ENCODE measurements around the gene OGFOD3.
"Not testable (repeated sequence)": the region's sequence is repeated elsewhere in the genome, so short reads cannot be mapped to it uniquely, and the experiment has no call there.

GRCh38 chr17:82382220-82382932, 36.0 kb downstream of the OGFOD3 start:
- not testable (repeated sequence) for TF ChIP-seq CTCF, POLR2AphosphoS5, POLR2A, EP300 (IDR thresholded peaks at IDR 0.05)
